GM23338 (cell line): Measurements from ENCODE around the gene RAD51B.

Experiments
- CREB1 ChIP-seq: fragments of 250-450 bp; sonication (Bioruptor Pico); IDR thresholded peaks from 2 replicates; pipeline ENCODE4 v1.5.0; 2020; ENCODE audit warnings: low read depth, mild to moderate bottlenecking, moderate library complexity
- CTCF ChIP-seq, 2 experiments: fragments of 200-600 bp in 1 of 2; sonication (generic) in 1 of 2; conservative IDR thresholded peaks; 2 replicates each; pipeline versions ENCODE4 v1.5.1 to v1.6.1; 2016 to 2017; ENCODE audit warnings: antibody characterized with exemption in 2 of 2, low read depth in 2 of 2, mild to moderate bottlenecking in 2 of 2, moderate library complexity in 1 of 2
- EZH2 ChIP-seq: fragments of 200-600 bp; sonication (generic); IDR thresholded peaks from one replicate; pipeline ENCODE4 v1.8.0; 2017; ENCODE audit warnings: antibody characterized with exemption, mild to moderate bottlenecking, low read depth; ENCODE audit not compliant: unreplicated experiment
- EZH2phosphoT487 ChIP-seq: fragments of 200-600 bp; sonication (generic); IDR thresholded peaks from one replicate; pipeline ENCODE4 v1.8.1; 2018; ENCODE audit warnings: antibody characterized with exemption; ENCODE audit not compliant: unreplicated experiment
- JUNB ChIP-seq: IDR thresholded peaks from one replicate; pipeline ENCODE4 v1.6.1; 2016; ENCODE audit warnings: antibody characterized with exemption; ENCODE audit not compliant: unreplicated experiment
- NANOG ChIP-seq: IDR thresholded peaks from 2 replicates; pipeline ENCODE4 v1.6.1; 2016; ENCODE audit warnings: antibody characterized with exemption, borderline replicate concordance
- POLR2AphosphoS5 ChIP-seq: IDR thresholded peaks from 2 replicates; pipeline ENCODE4 v1.6.1; 2016; ENCODE audit warnings: antibody characterized with exemption, low read depth
- STAT1 ChIP-seq: IDR thresholded peaks from one replicate; pipeline ENCODE4 v1.6.1; 2016; ENCODE audit warnings: antibody characterized with exemption; ENCODE audit not compliant: unreplicated experiment
- ZNF114 ChIP-seq: fragments of 250-450 bp; sonication (Bioruptor Pico); IDR thresholded peaks from 2 replicates; pipeline ENCODE4 v1.5.0; 2020; ENCODE audit warnings: mild to moderate bottlenecking, moderate library complexity
- ZNF331 ChIP-seq: fragments of 250-450 bp; sonication (Bioruptor Pico); IDR thresholded peaks from 2 replicates; pipeline ENCODE4 v1.5.0; 2020; ENCODE audit warnings: low read depth, mild to moderate bottlenecking, moderate library complexity
- TF ChIP-seq, protein P1 (sequence below): IDR thresholded peaks from 2 replicates; pipeline ENCODE4 v1.6.1; 2016; ENCODE audit warnings: antibody characterized with exemption
- TF ChIP-seq, protein P2 (sequence below): IDR thresholded peaks from one replicate; pipeline ENCODE4 v1.6.1; 2018; ENCODE audit warnings: antibody characterized with exemption; ENCODE audit not compliant: unreplicated experiment

GRCh38 chr14:68580671-68581070 is 761.1 kb downstream of the RAD51B start:
- no peak for TF ChIP-seq CREB1 (CRISPR knock-in tag)
- TF ChIP-seq CTCF (conservative IDR thresholded peaks at IDR 0.05; ENCODE audit: low read depth in 2 of 2), result no peak
- no peak for TF ChIP-seq POLR2AphosphoS5
- no peak for TF ChIP-seq EZH2
- no peak for TF ChIP-seq NANOG
- TF ChIP-seq, protein P1, sequence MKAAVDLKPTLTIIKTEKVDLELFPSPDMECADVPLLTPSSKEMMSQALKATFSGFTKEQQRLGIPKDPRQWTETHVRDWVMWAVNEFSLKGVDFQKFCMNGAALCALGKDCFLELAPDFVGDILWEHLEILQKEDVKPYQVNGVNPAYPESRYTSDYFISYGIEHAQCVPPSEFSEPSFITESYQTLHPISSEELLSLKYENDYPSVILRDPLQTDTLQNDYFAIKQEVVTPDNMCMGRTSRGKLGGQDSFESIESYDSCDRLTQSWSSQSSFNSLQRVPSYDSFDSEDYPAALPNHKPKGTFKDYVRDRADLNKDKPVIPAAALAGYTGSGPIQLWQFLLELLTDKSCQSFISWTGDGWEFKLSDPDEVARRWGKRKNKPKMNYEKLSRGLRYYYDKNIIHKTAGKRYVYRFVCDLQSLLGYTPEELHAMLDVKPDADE, result no peak
- TF ChIP-seq, protein P2, sequence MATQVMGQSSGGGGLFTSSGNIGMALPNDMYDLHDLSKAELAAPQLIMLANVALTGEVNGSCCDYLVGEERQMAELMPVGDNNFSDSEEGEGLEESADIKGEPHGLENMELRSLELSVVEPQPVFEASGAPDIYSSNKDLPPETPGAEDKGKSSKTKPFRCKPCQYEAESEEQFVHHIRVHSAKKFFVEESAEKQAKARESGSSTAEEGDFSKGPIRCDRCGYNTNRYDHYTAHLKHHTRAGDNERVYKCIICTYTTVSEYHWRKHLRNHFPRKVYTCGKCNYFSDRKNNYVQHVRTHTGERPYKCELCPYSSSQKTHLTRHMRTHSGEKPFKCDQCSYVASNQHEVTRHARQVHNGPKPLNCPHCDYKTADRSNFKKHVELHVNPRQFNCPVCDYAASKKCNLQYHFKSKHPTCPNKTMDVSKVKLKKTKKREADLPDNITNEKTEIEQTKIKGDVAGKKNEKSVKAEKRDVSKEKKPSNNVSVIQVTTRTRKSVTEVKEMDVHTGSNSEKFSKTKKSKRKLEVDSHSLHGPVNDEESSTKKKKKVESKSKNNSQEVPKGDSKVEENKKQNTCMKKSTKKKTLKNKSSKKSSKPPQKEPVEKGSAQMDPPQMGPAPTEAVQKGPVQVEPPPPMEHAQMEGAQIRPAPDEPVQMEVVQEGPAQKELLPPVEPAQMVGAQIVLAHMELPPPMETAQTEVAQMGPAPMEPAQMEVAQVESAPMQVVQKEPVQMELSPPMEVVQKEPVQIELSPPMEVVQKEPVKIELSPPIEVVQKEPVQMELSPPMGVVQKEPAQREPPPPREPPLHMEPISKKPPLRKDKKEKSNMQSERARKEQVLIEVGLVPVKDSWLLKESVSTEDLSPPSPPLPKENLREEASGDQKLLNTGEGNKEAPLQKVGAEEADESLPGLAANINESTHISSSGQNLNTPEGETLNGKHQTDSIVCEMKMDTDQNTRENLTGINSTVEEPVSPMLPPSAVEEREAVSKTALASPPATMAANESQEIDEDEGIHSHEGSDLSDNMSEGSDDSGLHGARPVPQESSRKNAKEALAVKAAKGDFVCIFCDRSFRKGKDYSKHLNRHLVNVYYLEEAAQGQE, result no peak
- no peak for TF ChIP-seq ZNF331 (CRISPR knock-in tag)
- no peak for TF ChIP-seq JUNB
- no peak for TF ChIP-seq STAT1
- TF ChIP-seq EZH2phosphoT487, result no peak
- no peak for TF ChIP-seq ZNF114 (CRISPR knock-in tag)
